ENCODE measurements around the gene ERBB3. TPM values are rescaled to one million over a fixed set of nuclear protein-coding genes. Genes with fewer than 3 reads are reported as not detected.

Gene ERBB3
- total and polyA plus RNA-seq, 2 of the 4 experiments (the other 2 are of a cell fraction) = 1.4 to 2.2 TPM

DNA sequence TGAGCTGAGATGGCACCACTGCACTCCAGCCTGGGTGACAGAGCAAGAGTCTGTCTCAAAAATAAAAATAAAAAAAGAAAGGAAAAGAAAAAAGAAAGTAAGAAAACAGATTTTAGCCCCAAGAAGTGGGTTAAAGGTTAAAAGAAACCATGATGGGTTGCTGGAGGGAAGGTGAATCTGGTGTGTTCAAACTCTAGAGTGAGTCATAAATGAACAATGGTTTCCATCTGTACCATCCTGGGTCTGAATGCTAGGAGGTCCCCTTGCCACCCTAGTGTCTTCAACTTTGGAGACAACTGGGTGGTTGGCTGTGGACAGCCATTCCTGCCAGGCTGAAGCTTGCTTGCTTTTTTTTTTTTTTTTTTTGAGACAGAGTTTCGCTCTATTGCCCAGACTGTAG, 39.8 kb upstream of the ERBB3 start:
- Histone ChIP-seq H4K8ac (ENCODE audit: low read depth in 2 of 2, low read length in 2 of 2) (no peak overlapping the region), H3K36me3 (ENCODE audit: control insufficient read depth, insufficient read depth, low read length) (peaks cover 24% of the 10 kb centered on the region), H3K23ac (ENCODE audit: low read depth, low read length) (no peak overlapping the region), H2BK20ac (ENCODE audit: low read depth, low read length) (no peak overlapping the region), H3K27ac (ENCODE audit: insufficient read depth, low read length) (no peak overlapping the region), H3K4me1 (ENCODE audit: control insufficient read depth, insufficient read depth, low read length) (no peaks in the 10 kb centered on the region; the same call in 1 of the 2 replicates), H3K79me1 (ENCODE audit: low read depth in 1 of 2, low read length in 2 of 2) (peaks cover 6 to 31% of the 10 kb centered on the region in 2 experiments), H3K56ac (ENCODE audit: extremely low read depth, insufficient read depth, low read length) (no peak overlapping the region), H3K4me3 (ENCODE audit: insufficient read depth, low read depth, low read length) (no peak overlapping the region), H3K4ac (ENCODE audit: low read depth, low read length) (no peak overlapping the region), H2BK15ac (ENCODE audit: low read depth, low read length) (no peak overlapping the region), H4K20me1 (ENCODE audit: insufficient read depth, low read length) (peaks cover 21% of the 10 kb centered on the region), H3K9me1 (ENCODE audit: insufficient read depth, low read length) (no peaks in the 10 kb centered on the region), H3K14ac (replicated peaks; ENCODE audit: low read depth, low read length) (no peak overlapping the region), H3K27me3 (ENCODE audit: control insufficient read depth, insufficient read depth, low read length) (no peaks in the 10 kb centered on the region), H2AK5ac (ENCODE audit: low read depth, low read length) (no peak overlapping the region), H4K5ac (ENCODE audit: low read depth, low read length) (no peak overlapping the region), H2BK120ac (ENCODE audit: low read depth, low read length) (no peak overlapping the region), H3K18ac (ENCODE audit: low read depth, low read length) (no peak overlapping the region), H3K9me3 (ENCODE audit: control insufficient read depth, insufficient read depth, low read length) (no peaks in the 10 kb centered on the region), H3K9ac (ENCODE audit: low read depth, low read length) (no peak overlapping the region), H4K91ac (ENCODE audit: insufficient read depth, low read depth, low read length) (no peak overlapping the region), H2AK9ac (replicated peaks; ENCODE audit: low read depth, low read length, poor library complexity) (no peak overlapping the region), H3K4me2 (ENCODE audit: low read depth, low read length) (no peak overlapping the region), H2BK5ac (ENCODE audit: low read depth, low read length, poor library complexity, severe bottlenecking) (no peak overlapping the region), H2AFZ (replicated peaks; ENCODE audit: low read length, poor library complexity) (no peak overlapping the region)
- dilution Hi-C loops (cut with HindIII; ENCODE audit: low sequenced_read_pairs, unreplicated experiment) = no loop called here
- ChIA-PET CTCF (interaction anchor here (0.6 to 1.5 kb wide), 4 partner anchors 31 to 302 kb away, joined by 3 to 5 read pairs (median 3); partner anchors contain the start of gene SUOX), POLR2A (ENCODE audit: unreplicated experiment) (no interaction called here)
- DNase-seq (no peak), ATAC-seq (ENCODE audit: low read depth) (no peak)
- no peak for TF ChIP-seq FOS (IDR thresholded peaks at IDR 0.05; ENCODE audit: low read depth, low read length)
- TF ChIP-seq SMC3 (IDR thresholded peaks at IDR 0.05; ENCODE audit: low read depth, low read length) = no peak
- no peak for TF ChIP-seq CEBPB (IDR thresholded peaks at IDR 0.05; ENCODE audit: low read depth, low read length)
- TF ChIP-seq RFX5 (IDR thresholded peaks at IDR 0.05; ENCODE audit: low read depth, low read length) = no peak
- TF ChIP-seq, protein P1, sequence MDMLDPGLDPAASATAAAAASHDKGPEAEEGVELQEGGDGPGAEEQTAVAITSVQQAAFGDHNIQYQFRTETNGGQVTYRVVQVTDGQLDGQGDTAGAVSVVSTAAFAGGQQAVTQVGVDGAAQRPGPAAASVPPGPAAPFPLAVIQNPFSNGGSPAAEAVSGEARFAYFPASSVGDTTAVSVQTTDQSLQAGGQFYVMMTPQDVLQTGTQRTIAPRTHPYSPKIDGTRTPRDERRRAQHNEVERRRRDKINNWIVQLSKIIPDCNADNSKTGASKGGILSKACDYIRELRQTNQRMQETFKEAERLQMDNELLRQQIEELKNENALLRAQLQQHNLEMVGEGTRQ (IDR thresholded peaks at IDR 0.05; ENCODE audit: low read depth, low read length) = no peak
- TF ChIP-seq CTCF (conservative IDR thresholded peaks at IDR 0.05; ENCODE audit: low read depth, low read length) = no peak
- no peak for TF ChIP-seq RCOR1 (IDR thresholded peaks at IDR 0.05; ENCODE audit: insufficient replicate concordance, low read length)
- TF ChIP-seq NFE2L2 (IDR thresholded peaks at IDR 0.05; ENCODE audit: low read depth, low read length) = no peak
- TF ChIP-seq CHD1 (IDR thresholded peaks at IDR 0.05; ENCODE audit: low read depth, low read length) = no peak
- no CpG with 5 or more reads among the region's 1 CpG for WGBS, 2 experiments (ENCODE audit: extremely low coverage in 2 of 2, insufficient read length in 1 of 2)
- BruUV-seq (replicated peaks) = no TSS peak
- in situ Hi-C loops (cut with MboI; ENCODE audit: low sequenced_read_pairs) = no loop called here
- intact Hi-C loops (cut with micrococcal nuclease) = loop anchor here (5.0 to 10.0 kb wide), 2 partner anchors 225 to 303 kb away; partner anchors contain the start of genes ORMDL2 and SARNP

Measured in IMR-90 (cell line).